AML-193 (cell line): ENCODE results near the gene GJB4.
A peak's percentile ranks its signal among the peaks of the same experiment; 100 is the strongest.
"Not testable (repeated sequence)": the region's sequence is repeated elsewhere in the genome, so short reads cannot be mapped to it uniquely, and the experiment has no call there.

Experiments
- DNase-seq, 2 experiments: peaks; one replicate each; lab custom pipeline; 2025; lab: John Stamatoyannopoulos, UW

The GJB4 gene

DNA sequence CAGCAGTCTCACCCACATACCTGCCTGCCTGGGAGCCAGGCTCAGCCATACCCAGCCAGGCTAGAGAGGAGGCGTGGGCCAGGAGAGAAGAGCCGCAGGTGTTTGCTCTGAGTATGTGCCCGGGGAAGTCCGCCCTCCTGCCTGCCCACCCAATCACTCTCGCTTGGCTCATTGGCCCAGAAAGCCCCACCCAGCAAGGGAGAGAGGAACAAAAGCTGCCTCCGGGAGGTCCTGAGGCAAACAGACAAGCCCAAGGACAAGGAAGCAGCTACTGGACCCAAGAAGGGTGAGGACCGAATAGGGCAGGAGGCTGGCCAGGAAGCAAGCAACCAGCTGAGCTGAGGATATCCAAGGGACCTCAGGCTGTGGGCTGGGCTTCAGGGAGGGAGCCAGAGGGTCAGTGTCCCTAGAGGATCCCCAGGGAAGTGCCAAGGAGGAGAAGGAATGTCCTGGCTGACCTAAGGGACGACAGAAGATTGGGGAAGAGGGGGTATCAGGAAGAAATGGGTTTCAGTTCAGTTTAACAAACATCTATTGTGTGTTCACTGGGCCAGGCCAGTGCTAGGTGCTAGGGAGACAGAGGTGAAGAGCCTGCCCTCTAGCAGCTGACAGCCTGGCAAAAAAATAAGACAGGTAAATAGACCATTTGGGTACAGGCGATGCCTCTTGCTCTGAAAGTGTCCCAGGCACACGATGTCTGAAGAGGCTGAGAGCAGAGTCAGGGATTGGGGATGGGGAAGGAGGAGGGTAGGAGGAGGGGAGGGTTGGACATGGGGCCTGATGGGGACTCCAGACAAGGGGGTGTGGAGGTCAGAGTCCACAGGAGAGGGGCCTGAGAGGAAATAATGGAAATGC, at the start of gene GJB4:
GJB4 (plus strand) TSS at position 238 of the 855 bp plus-strand sequence. CDS start 1,515 bp downstream, outside the sequence.
- DNase-seq: no peak

DNA sequence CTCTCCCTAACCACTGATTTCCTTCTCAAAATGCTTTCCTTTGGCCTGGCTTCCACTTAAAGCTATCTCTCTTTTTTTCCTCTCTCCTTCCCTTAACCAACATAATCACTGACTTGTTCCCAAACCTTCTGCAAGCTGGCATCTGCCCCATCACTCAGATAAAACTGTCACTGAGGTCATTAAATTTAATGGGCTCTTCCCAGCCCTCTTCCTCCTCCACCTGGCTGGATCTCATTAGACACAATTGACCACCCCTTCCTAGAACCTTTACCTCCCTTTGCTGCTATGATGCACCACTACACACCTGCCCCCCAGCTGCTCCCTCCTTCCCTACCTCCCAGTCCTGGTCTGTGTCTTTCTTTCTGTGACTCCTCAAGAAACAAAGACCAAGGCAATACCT, 48.7 kb upstream of the GJB4 start:
- DNase-seq: no peak

DNA sequence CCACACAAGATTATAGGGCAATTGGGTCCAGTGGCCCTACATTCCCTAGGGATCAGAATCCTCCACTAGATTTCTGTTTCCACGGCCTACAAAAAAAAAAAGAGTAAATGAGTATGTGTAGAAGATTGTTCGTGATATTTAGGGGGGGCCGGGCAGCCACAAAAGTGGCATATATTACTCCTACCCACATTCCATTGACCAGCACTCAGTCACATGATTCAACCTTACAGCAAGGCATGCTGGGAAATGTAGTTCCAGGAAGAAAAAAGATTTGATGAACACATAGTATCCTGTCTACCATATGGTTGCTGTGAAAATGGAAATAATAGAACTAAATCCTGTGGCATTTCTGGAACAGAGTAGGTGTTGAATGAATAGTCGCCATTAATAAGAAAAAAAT, 48.1 kb upstream of the GJB4 start:
- no peak for DNase-seq

DNA sequence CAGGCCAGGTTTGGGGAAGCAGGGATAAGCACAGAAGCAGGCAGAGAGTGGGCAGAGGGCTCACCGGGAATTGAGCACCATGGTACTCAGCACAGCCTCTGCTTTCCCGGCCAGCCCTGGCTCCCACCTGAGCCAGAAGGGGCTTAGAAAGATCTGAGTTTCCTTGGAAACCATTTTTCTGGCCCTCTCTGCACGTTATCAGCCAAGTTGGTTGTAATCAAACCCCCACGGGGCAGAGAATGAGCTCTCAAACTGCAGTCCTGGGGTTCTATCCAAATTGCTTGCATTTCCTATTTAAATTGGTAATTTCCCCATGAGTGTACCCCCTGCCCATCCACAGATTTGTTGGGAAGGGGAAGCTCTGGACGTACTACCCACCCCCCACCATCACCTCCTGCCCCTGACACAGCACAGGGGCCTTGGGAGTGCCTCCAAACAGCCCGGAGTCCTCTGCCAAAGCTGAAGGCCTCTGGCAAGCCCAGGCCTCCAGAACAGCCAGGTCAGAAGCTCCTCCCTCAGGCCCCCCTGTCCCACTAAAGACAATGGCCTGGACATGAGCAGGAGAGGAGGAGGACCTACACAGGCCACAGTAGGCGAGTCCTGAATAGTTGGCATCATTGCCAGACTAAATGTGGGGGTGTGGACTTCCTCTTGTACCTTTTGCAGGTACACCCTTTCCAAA, 47.4 kb upstream of the GJB4 start:
- DNase-seq: no peak

DNA sequence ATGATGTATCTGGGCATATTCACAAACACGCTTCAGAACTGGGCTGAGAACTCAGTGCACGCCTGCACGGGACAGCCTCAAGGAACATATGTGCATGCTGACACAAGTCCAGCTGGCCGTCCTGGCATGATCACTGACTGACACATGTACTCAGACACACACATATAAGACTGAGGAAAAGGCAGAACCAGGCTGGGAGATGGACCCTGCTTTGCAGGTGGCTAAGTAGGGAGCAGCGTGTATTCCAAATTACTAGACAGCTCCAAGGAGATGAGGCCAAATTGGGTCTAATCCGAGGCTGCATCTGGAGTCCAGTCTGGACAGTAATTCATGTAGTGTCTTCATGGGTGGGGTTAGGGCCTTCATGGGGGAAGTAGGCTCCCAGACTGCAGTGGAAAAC, 46.1 kb upstream of the GJB4 start:
- no peak for DNase-seq

DNA sequence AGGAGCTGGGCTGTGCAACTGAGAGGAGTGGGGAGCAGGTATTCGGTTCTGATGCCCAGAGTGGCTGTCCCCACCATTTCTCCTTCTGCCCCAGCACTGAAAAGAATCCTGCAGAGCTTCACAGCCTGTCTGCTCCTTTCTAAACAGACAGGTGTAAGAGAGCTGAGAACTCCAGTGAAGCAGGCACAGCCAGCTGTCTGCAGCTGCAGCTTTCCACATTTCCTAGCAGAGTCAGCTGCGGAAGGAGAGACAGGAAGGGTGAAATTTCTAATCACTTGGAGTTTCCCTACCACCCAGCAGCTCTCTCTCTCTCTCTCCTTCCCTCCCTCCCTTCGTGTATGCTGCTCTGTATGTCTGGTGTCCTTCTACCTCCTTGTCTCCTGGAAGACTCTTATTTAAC, 45.2 kb upstream of the GJB4 start:
- no peak for DNase-seq

DNA sequence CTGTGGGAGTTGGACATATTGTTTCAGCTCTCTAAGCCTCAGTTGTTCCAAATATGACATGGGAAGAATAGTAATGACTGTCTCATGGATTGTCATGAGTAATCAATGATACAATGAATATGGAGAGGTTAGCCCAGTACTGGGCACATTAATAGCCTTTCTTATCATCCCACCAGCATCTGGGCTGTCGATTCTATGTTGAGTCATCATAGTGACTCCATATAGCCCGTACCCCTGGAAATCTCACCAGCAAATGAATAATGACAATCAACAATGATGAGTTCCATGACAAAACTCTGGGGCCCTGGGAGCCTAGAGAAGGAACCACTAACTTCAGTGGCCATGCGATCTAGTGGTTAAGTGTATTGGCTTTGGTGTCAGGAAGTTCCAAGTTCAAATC, 44.4 kb upstream of the GJB4 start:
- no peak for DNase-seq

DNA sequence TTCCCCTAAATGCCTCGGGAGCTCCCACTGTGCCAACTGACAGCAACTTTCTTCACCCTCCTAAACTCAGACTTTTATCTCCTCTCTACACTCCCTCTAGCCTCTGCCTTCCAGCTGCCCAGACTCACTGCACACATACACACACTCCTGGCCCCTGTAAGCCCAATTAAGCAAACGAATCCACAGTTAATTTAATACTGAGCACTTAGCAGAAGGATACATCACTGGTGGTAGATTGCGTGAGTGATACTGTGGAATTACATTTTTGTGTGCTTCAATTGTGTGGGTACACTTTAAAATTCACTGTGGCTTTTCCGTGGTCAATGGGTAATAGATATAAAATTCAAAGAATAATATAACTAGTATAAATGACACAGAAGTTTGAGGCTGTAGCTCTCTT, 38.3 kb upstream of the GJB4 start:
- no peak for DNase-seq

DNA sequence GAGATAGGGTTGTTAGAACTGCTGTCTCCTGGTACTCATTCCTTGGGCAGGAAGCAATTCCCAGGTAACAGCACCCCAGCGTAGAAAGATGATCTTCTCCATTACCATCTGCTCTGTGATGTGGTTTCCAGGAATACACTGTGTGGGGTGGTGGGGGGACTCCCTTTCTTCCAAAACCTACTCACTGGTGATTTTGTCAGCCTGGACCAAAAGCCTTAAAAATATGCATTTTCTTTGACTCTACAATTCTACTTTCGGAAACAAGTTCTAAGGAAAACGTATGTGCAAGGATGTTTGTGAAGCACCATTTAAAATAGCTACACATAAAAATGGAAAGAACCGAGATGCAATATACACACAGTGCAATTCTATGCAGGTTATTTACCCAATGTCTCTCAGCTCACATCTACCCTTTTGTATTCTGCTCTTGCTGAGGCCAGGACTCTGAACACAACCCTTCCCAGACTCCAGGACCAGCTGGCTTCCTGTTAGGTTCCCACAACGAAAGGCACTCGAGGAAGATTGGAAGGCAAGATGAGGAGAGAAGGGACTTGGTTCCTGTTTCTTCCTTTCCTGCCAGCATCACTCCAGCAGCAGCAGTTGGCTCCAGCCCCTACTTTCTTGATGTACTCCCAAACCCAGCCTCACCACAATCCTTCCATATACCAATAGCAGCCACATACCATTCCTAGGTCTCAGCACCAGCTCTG, 37.7 kb upstream of the GJB4 start:
- DNase-seq: no peak

DNA sequence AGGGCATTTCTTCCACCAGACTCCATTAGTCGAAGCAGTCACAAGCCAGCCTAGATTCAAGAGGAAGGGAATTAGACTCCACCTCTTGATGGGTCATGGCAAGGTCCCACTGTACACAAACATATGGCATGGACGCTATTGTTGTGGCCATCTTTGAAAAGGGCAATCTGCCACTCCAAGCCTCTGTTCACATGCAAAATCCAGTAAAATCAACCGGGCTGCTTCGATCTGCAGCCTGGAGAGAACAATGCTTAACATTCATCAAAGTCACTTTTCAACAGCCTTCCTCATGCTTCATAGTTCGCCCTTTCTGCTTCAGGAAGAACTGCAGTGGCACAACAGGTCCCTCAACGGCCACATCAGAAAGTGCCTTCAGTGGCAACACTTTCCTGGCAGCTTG, 32.7 kb upstream of the GJB4 start:
- no peak for DNase-seq

DNA sequence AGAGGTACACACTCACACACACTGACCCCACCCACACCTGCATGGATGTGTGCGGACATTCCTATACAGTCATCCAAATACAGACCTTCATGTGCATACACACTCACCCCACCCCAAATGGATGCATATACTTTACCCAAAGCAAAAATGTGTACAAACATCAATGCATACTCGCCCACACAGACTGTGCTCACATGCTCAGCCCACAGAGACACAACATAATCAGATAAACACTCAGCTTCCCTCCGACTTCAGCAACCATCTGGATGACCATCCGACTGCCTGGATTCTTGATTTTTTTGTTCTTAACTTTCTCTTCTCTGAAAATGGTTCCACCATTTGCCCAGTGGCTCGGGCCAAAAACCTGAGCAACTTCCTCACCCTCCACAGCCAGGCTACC, 29.1 kb upstream of the GJB4 start:
- no peak for DNase-seq

DNA sequence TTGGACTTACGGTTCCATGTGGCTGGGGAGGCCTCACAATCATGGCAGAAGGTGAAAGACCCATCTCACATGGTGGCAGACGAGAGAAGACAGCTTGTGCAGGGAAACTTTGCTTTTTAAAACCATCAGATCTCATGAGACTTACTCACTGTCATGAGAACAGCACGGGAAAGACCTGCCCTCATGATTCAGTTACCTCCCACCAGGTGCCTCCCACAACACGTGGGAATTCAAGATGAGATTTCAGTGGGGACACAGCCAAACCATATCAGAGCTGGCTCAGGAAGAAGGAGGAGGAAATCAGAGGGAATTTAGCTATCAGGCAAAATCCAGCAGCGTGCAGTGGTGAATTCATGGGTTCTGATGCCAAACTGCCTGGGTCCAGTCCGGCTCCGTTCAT, 26.7 kb upstream of the GJB4 start:
- not testable (repeated sequence) for DNase-seq

DNA sequence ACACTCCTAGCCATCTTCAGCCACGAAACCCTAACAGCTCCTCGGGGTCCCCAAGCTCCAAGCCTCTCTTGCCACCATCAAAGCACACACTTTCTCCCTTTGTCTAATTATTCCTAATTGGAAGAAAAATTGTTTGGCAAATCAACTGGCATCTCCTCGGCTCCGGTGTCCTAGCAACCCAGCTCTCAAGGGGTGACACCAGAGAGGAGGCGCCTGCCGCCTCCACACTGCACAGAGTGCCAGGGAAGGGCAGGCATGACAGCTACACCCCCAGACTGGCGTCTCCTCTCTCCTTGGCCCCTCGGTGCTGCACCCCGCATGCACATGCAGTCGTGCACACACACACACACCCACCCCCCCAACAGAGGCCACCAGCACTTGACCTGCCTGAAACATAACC, 22.8 kb upstream of the GJB4 start:
- DNase-seq: no peak

DNA sequence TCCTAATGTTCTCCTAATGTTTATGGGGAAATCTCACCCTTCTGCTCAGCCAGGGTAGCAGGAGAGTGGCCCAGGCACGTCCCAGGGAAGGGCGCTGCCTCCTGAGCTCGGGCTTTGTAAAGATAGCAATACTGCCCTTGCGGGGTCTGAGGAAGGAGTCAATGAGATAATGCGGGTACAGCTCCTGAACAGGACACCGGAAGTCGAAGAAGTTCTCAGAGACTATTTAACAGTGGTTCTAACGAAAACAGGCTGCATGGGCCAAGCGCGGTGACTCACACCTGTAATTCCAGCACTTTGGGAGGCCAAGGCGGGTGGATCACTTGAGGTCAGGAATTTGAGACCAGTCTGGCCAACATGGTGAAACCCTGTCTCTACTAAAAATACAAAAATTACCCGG, 22.3 kb upstream of the GJB4 start:
- not testable (repeated sequence) for DNase-seq

DNA sequence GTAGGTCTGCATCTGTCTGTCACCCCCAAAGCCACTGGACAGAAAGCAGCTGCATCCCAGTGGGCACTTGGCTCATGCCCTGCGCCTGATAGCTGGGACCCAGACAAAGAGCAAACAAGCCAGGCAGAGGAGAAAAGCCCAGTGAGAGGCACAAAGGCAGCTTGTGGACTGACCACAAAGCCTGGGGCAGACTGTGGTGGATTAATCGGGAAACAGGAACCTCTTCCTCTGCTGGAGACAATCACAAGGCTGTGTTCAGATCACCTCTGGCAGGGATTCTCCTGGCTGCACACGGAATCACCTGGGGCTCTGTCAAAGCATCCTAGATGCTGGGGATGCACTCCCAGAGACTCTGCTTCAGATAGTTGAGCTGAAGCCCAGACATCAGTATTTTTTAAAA, 19.9 kb upstream of the GJB4 start:
- no peak for DNase-seq

DNA sequence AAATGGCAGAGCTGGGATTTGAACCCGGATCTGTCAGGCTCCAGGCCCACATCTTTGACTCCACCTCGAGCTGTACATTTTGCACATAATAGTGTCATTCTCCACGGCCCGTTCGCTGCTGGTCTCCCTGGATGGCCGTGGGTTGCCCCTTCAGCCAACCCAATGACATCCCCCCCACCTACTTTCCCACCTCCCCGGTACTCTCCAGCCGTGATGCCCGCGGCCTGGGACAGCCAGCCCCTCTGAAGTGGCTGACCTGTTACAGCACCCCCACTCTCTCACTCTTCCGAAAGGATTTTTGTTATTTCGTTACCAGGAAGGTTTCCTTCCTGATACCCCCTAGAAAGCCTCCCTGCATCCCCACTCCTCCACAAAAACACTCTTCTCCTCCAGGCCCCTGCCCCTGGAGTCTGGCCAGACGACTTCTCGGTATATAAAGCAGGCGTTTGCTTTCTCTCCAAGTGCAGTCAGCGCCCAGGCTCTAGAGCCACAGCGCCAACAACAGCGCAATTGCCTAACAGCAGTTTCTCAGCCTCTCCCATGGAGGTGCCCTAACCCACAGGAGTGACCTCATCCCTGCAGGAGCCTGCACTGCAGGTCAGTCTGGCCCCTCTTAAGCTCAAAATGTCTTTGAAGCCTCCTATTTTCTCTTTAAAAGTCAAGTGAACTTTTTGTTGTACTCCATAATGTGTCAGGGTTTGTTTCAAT, 19.2 kb upstream of the GJB4 start:
- DNase-seq: no peak

DNA sequence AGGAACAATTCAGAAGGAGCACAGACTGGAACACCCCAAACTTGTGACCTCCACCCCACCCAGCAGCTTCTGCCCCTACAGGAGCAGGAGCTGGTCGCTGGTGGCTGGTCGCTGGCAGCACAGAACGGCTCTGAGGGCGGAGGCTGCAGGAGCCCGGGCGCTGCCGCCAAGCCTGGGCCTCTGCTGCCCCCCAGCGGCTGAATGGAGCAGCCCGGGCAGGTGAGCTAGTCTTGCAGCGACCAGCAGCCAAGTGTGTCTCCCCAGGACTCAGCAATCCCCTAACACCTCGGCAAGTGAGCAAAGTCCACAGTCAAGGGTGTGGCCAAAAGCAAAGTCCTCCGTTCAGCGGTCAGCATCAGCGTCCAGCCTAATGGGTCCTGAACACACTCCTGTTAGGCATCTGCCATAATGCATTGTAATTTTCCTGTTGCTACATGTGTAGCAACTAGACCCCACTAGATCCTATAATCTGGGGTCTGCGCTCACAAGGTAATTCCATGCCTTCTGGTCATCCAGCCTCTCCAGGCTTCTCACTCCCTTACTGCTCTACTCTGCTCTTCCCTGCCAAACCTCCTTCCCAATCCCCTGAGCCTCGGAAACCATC, 16.8 kb upstream of the GJB4 start:
- DNase-seq: peak; percentile 48 to 70

DNA sequence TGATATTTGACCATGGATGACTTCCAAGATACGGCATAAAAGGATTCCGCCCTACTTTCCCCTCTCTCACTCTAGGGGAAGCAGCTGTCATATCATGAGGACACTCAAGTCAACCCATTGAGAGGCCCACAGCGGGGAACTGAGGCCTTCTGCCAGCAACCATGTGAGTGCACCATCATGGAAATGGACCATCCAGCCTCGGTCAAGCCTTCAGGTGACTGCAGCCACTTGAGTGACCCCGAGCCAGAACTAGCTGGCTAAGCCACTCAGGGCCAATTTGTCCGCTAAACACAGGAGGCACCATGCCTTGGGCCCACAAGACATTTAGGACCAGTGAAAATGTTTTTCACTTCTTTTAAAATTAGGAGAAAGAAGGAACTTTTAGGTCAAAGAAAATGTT, 15.8 kb upstream of the GJB4 start:
- no peak for DNase-seq

DNA sequence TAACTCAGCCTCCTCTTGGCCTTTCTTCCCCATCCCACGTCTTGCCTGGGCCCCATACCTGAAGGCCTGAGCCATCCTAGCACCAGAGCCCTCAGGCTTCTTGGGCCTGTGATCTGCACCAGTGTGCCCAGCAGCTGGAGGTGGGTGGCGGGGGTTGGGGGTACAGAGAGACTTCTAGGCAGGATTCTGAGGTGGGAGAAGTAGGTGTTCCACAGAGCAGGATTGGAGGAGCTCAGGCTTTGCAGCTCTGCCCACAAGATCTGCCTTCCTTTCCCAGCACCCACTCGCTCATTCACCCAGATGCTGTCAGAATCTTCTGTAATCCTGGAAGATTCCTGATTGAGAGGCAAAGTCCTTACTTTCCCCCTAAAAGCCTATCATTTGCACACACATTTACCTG, 14.7 kb upstream of the GJB4 start:
- DNase-seq: no peak

DNA sequence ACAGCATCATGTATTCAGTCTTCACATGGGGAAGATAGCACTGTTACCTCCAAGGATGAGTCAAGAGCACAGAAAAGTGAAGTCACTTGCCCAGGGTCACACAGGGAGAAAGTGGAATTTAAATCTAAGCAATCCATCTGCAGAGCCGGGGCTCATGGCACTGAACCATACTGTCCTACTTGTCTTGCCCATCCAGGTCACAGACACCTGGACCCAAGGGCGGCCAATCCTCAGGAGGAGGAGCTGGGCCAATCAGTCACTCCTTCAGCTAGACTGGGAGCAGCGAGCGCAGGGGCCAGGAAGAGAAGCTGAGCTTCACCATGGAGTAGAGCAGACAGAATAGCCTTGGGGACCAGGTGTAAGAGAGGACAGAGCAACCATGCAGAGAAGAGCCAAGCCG, 13.9 kb upstream of the GJB4 start:
- DNase-seq: no peak

DNA sequence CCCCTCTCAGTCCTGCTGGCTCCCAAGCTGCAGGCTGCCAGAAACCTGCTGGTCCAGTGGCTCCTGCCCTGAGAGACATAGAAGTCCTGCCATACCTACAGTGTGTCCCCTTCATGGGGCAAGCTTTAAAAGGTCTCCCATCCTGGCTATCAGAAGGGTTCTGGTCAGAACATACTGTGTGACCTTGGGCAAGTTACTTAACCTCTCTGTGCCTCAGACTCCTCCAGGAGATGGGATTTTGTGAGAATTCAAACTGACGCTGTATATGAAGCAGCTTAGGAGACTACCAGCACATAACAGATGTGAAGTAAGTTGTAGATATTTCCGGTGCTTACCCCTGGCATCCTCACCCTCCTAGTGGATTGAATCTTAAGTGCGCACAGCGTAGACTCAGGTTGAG, 13.4 kb upstream of the GJB4 start:
- no peak for DNase-seq
